ENCODE results near the gene NOL4L.

The NOL4L gene

GRCh38 chr20:32474009-32474716, 111.0 kb downstream of the NOL4L start:
- no peak for ATAC-seq
- no peak for TF ChIP-seq ARNTL (CRISPR knock-in tag; IDR thresholded peaks at IDR 0.05; ENCODE audit: borderline replicate concordance, low read depth)
- no peak for TF ChIP-seq RARB (CRISPR knock-in tag; IDR thresholded peaks at IDR 0.05)
- no peak for TF ChIP-seq PPARA (CRISPR knock-in tag; IDR thresholded peaks at IDR 0.05; ENCODE audit: borderline replicate concordance)
- no peak for TF ChIP-seq GLIS3 (CRISPR knock-in tag; IDR thresholded peaks at IDR 0.05)
- no peak for TF ChIP-seq ZFP30 (CRISPR knock-in tag; IDR thresholded peaks at IDR 0.05)
- TF ChIP-seq, protein P1, sequence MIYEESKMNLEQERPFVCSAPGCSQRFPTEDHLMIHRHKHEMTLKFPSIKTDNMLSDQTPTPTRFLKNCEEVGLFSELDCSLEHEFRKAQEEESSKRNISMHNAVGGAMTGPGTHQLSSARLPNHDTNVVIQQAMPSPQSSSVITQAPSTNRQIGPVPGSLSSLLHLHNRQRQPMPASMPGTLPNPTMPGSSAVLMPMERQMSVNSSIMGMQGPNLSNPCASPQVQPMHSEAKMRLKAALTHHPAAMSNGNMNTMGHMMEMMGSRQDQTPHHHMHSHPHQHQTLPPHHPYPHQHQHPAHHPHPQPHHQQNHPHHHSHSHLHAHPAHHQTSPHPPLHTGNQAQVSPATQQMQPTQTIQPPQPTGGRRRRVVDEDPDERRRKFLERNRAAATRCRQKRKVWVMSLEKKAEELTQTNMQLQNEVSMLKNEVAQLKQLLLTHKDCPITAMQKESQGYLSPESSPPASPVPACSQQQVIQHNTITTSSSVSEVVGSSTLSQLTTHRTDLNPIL (CRISPR knock-in tag; IDR thresholded peaks at IDR 0.05; ENCODE audit: low read depth), result no peak
- TF ChIP-seq TOX (CRISPR knock-in tag; IDR thresholded peaks at IDR 0.05; ENCODE audit: borderline replicate concordance), result no peak
- TF ChIP-seq CSDC2 (CRISPR knock-in tag; IDR thresholded peaks at IDR 0.05), result no peak
- no peak for TF ChIP-seq SNAI2 (CRISPR knock-in tag; IDR thresholded peaks at IDR 0.05)
- no peak for TF ChIP-seq CSRNP3 (CRISPR knock-in tag; IDR thresholded peaks at IDR 0.05)
- TF ChIP-seq OSR1 (CRISPR knock-in tag; IDR thresholded peaks at IDR 0.05), result no peak
- TF ChIP-seq ZNF8 (CRISPR knock-in tag; IDR thresholded peaks at IDR 0.05), result no peak
- no peak for TF ChIP-seq BACH2 (CRISPR knock-in tag; IDR thresholded peaks at IDR 0.05; ENCODE audit: borderline replicate concordance)
- no peak for TF ChIP-seq TCF4 (CRISPR knock-in tag; IDR thresholded peaks at IDR 0.05; ENCODE audit: borderline replicate concordance)

GRCh38 chr20:32473231-32474008, 111.7 kb downstream of the NOL4L start:
- TF ChIP-seq ZFP3 (CRISPR knock-in tag; IDR thresholded peaks at IDR 0.05), result no peak
- TF ChIP-seq RARB (CRISPR knock-in tag; IDR thresholded peaks at IDR 0.05), result no peak
- no peak for TF ChIP-seq ZNF8 (CRISPR knock-in tag; IDR thresholded peaks at IDR 0.05)
- TF ChIP-seq ZC3H10 (CRISPR knock-in tag; IDR thresholded peaks at IDR 0.05), result no peak
- no peak for TF ChIP-seq ESRRG (CRISPR knock-in tag; IDR thresholded peaks at IDR 0.05)
- no peak for TF ChIP-seq ARNTL (CRISPR knock-in tag; IDR thresholded peaks at IDR 0.05; ENCODE audit: borderline replicate concordance, low read depth)
- TF ChIP-seq, protein P1 (CRISPR knock-in tag; IDR thresholded peaks at IDR 0.05; ENCODE audit: low read depth), result no peak
- no peak for TF ChIP-seq CSDC2 (CRISPR knock-in tag; IDR thresholded peaks at IDR 0.05)
- TF ChIP-seq, protein P2, sequence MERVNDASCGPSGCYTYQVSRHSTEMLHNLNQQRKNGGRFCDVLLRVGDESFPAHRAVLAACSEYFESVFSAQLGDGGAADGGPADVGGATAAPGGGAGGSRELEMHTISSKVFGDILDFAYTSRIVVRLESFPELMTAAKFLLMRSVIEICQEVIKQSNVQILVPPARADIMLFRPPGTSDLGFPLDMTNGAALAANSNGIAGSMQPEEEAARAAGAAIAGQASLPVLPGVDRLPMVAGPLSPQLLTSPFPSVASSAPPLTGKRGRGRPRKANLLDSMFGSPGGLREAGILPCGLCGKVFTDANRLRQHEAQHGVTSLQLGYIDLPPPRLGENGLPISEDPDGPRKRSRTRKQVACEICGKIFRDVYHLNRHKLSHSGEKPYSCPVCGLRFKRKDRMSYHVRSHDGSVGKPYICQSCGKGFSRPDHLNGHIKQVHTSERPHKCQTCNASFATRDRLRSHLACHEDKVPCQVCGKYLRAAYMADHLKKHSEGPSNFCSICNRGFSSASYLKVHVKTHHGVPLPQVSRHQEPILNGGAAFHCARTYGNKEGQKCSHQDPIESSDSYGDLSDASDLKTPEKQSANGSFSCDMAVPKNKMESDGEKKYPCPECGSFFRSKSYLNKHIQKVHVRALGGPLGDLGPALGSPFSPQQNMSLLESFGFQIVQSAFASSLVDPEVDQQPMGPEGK (CRISPR knock-in tag; IDR thresholded peaks at IDR 0.05; ENCODE audit: borderline replicate concordance), result no peak
- TF ChIP-seq OSR1 (CRISPR knock-in tag; IDR thresholded peaks at IDR 0.05), result no peak
- no peak for TF ChIP-seq CSRNP3 (CRISPR knock-in tag; IDR thresholded peaks at IDR 0.05)
- TF ChIP-seq ZNF70 (CRISPR knock-in tag; IDR thresholded peaks at IDR 0.05), result no peak
- TF ChIP-seq ISL1 (CRISPR knock-in tag; IDR thresholded peaks at IDR 0.05), result no peak
- no peak for ATAC-seq

GRCh38 chr20:32472581-32473207, 112.4 kb downstream of the NOL4L start:
- no peak for TF ChIP-seq GLIS3 (CRISPR knock-in tag; IDR thresholded peaks at IDR 0.05)
- TF ChIP-seq ZNF565 (CRISPR knock-in tag; conservative IDR thresholded peaks at IDR 0.05; ENCODE audit: low read depth), result no peak
- TF ChIP-seq ISL1 (CRISPR knock-in tag; IDR thresholded peaks at IDR 0.05), result no peak
- TF ChIP-seq, protein P3, sequence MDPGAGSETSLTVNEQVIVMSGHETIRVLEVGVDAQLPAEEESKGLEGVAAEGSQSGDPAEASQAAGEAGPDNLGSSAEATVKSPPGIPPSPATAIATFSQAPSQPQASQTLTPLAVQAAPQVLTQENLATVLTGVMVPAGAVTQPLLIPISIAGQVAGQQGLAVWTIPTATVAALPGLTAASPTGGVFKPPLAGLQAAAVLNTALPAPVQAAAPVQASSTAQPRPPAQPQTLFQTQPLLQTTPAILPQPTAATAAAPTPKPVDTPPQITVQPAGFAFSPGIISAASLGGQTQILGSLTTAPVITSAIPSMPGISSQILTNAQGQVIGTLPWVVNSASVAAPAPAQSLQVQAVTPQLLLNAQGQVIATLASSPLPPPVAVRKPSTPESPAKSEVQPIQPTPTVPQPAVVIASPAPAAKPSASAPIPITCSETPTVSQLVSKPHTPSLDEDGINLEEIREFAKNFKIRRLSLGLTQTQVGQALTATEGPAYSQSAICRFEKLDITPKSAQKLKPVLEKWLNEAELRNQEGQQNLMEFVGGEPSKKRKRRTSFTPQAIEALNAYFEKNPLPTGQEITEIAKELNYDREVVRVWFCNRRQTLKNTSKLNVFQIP (CRISPR knock-in tag; IDR thresholded peaks at IDR 0.05; ENCODE audit: borderline replicate concordance, low read depth), result no peak
- TF ChIP-seq TCF4 (CRISPR knock-in tag; IDR thresholded peaks at IDR 0.05; ENCODE audit: borderline replicate concordance), result no peak
- TF ChIP-seq OSR1 (CRISPR knock-in tag; IDR thresholded peaks at IDR 0.05), result no peak
- TF ChIP-seq ZFP3 (CRISPR knock-in tag; IDR thresholded peaks at IDR 0.05), result no peak
- TF ChIP-seq, protein P2 (CRISPR knock-in tag; IDR thresholded peaks at IDR 0.05; ENCODE audit: borderline replicate concordance), result no peak
- no peak for TF ChIP-seq SNAI2 (CRISPR knock-in tag; IDR thresholded peaks at IDR 0.05)
- TF ChIP-seq ZFP30 (CRISPR knock-in tag; IDR thresholded peaks at IDR 0.05), result no peak
- no peak for TF ChIP-seq ZC3H10 (CRISPR knock-in tag; IDR thresholded peaks at IDR 0.05)
- TF ChIP-seq CSDC2 (CRISPR knock-in tag; IDR thresholded peaks at IDR 0.05), result no peak
- no peak for TF ChIP-seq PPARA (CRISPR knock-in tag; IDR thresholded peaks at IDR 0.05; ENCODE audit: borderline replicate concordance)
- no peak for TF ChIP-seq ARNTL (CRISPR knock-in tag; IDR thresholded peaks at IDR 0.05; ENCODE audit: borderline replicate concordance, low read depth)
- TF ChIP-seq ZNF70 (CRISPR knock-in tag; IDR thresholded peaks at IDR 0.05), result no peak
- no peak for ATAC-seq

All from SK-N-SH treated with all-trans-retinoic acid at 6 μM for 48 hours (cell line).